PFSK-1 (cell line): ENCODE measurements around the gene SYTL2.

Experiments used
- POLR2AphosphoS5 ChIP-seq: IDR thresholded peaks from 2 replicates; pipeline ENCODE4 v1.6.1; 2012; ENCODE audit warnings: low read depth, mild to moderate bottlenecking, control low read depth, low read length, moderate library complexity
- TF ChIP-seq, protein P1 (sequence below), 2 experiments: IDR thresholded peaks; 2 replicates each; pipeline versions ENCODE4 v1.6.1 to v1.8.0; 2011 to 2012; ENCODE audit warnings: low read depth in 2 of 2, low read length in 2 of 2, control low read depth in 1 of 2, inconsistent platforms in 1 of 2, mild to moderate bottlenecking in 1 of 2, moderate library complexity in 1 of 2; ENCODE audit not compliant: insufficient read depth in 1 of 2

DNA sequence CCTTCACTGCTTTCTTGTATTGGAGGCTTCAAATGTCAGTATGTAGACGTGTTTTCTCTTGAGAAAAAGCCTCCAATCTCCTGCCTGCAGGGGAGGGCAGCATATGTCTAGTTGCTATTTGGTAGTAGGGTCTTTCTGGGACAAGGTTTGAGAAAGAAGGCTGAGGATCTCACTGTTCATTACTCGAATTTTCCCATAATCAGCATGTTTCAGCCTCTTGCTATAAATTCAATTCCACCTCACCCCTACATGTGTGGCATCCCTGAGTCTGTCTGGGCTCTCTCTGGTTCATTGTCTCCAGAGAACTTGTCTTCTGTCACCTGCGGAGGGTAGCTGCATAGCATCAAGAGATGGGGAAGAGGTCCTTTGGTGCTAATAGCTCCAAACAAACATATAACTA, 24.8 kb upstream of the SYTL2 start:
- no peak for TF ChIP-seq POLR2AphosphoS5
- TF ChIP-seq, protein P1, sequence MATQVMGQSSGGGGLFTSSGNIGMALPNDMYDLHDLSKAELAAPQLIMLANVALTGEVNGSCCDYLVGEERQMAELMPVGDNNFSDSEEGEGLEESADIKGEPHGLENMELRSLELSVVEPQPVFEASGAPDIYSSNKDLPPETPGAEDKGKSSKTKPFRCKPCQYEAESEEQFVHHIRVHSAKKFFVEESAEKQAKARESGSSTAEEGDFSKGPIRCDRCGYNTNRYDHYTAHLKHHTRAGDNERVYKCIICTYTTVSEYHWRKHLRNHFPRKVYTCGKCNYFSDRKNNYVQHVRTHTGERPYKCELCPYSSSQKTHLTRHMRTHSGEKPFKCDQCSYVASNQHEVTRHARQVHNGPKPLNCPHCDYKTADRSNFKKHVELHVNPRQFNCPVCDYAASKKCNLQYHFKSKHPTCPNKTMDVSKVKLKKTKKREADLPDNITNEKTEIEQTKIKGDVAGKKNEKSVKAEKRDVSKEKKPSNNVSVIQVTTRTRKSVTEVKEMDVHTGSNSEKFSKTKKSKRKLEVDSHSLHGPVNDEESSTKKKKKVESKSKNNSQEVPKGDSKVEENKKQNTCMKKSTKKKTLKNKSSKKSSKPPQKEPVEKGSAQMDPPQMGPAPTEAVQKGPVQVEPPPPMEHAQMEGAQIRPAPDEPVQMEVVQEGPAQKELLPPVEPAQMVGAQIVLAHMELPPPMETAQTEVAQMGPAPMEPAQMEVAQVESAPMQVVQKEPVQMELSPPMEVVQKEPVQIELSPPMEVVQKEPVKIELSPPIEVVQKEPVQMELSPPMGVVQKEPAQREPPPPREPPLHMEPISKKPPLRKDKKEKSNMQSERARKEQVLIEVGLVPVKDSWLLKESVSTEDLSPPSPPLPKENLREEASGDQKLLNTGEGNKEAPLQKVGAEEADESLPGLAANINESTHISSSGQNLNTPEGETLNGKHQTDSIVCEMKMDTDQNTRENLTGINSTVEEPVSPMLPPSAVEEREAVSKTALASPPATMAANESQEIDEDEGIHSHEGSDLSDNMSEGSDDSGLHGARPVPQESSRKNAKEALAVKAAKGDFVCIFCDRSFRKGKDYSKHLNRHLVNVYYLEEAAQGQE (IDR thresholded peaks at IDR 0.05; ENCODE audit: insufficient read depth in 1 of 2, low read depth in 2 of 2, low read length in 2 of 2) = no peak
